ENCODE measurements around the gene REV3L.
"Not testable (repeated sequence)": the region's sequence is repeated elsewhere in the genome, so short reads cannot be mapped to it uniquely, and the experiment has no call there.

REV3L gene

GRCh38 chr6:111300938-111301800 is 181.8 kb downstream of the REV3L start:
- DNase-seq (ENCODE audit: low read depth, low spot score) = peak; percentile 21

- no peak for DNase-seq (ENCODE audit: low read depth, low spot score)
These were observed 185.2 kb downstream of the REV3L start for GRCh38 chr6:111297776-111298175.

GRCh38 chr6:111294374-111294967 is 188.5 kb downstream of the REV3L start:
- DNase-seq (ENCODE audit: low read depth, low spot score) = no peak

GRCh38 chr6:111291336-111292259 is 191.4 kb downstream of the REV3L start:
- DNase-seq (ENCODE audit: low read depth, low spot score) = no peak

GRCh38 chr6:111290689-111291335 is 192.2 kb downstream of the REV3L start:
- DNase-seq (ENCODE audit: low read depth, low spot score) = peak; percentile 20

GRCh38 chr6:111284356-111284755 is 198.7 kb downstream of the REV3L start:
- DNase-seq (ENCODE audit: low read depth, low spot score) = not testable (repeated sequence)

- DNase-seq (ENCODE audit: low read depth, low spot score) = no peak
These were observed 199.3 kb downstream of the REV3L start for GRCh38 chr6:111283707-111284106.

- DNase-seq (ENCODE audit: low read depth, low spot score) = no peak
These were observed 200.5 kb downstream of the REV3L start for GRCh38 chr6:111282515-111282914.

GRCh38 chr6:111280445-111280955 is 202.5 kb downstream of the REV3L start:
- peak; percentile 45 for DNase-seq (ENCODE audit: low read depth, low spot score)

GRCh38 chr6:111278731-111279130 is 204.3 kb downstream of the REV3L start:
- no peak for DNase-seq (ENCODE audit: low read depth, low spot score)

- DNase-seq (ENCODE audit: low read depth, low spot score) = no peak
These were observed 205.2 kb downstream of the REV3L start for GRCh38 chr6:111277819-111278218.

GRCh38 chr6:111276736-111277135 is 206.3 kb downstream of the REV3L start:
- DNase-seq (ENCODE audit: low read depth, low spot score) = no peak

- DNase-seq (ENCODE audit: low read depth, low spot score) = no peak
These were observed 206.7 kb downstream of the REV3L start for GRCh38 chr6:111276335-111276734.

- no peak for DNase-seq (ENCODE audit: low read depth, low spot score)
These were observed 208.3 kb downstream of the REV3L start for GRCh38 chr6:111274593-111275217.

GRCh38 chr6:111270121-111270520 is 212.9 kb downstream of the REV3L start:
- DNase-seq (ENCODE audit: low read depth, low spot score) = no peak

- DNase-seq (ENCODE audit: low read depth, low spot score) = peak; percentile 72
These were observed 213.5 kb downstream of the REV3L start for GRCh38 chr6:111269401-111269970.

GRCh38 chr6:111267764-111268333 is 215.2 kb downstream of the REV3L start:
- no peak for DNase-seq (ENCODE audit: low read depth, low spot score)

GRCh38 chr6:111266276-111266675 is 216.7 kb downstream of the REV3L start:
- no peak for DNase-seq (ENCODE audit: low read depth, low spot score)

GRCh38 chr6:111265842-111266241 is 217.2 kb downstream of the REV3L start:
- DNase-seq (ENCODE audit: low read depth, low spot score) = peak; percentile 45

GRCh38 chr6:111263837-111264236 is 219.2 kb downstream of the REV3L start:
- DNase-seq (ENCODE audit: low read depth, low spot score) = peak; percentile 70
